ENCODE data around the gene MYO7B.

MYO7B gene

GRCh38 chr2:127627740-127628571 is 92.5 kb downstream of the MYO7B start:
- CTCF ChIA-PET: interaction anchor here (1.2 to 1.4 kb wide), 4 partner anchors 9 to 24 kb away, joined by 3 to 5 read pairs (median 4); no protein-coding TSS in a partner anchor
- TF ChIP-seq, protein P1, sequence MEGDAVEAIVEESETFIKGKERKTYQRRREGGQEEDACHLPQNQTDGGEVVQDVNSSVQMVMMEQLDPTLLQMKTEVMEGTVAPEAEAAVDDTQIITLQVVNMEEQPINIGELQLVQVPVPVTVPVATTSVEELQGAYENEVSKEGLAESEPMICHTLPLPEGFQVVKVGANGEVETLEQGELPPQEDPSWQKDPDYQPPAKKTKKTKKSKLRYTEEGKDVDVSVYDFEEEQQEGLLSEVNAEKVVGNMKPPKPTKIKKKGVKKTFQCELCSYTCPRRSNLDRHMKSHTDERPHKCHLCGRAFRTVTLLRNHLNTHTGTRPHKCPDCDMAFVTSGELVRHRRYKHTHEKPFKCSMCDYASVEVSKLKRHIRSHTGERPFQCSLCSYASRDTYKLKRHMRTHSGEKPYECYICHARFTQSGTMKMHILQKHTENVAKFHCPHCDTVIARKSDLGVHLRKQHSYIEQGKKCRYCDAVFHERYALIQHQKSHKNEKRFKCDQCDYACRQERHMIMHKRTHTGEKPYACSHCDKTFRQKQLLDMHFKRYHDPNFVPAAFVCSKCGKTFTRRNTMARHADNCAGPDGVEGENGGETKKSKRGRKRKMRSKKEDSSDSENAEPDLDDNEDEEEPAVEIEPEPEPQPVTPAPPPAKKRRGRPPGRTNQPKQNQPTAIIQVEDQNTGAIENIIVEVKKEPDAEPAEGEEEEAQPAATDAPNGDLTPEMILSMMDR (IDR thresholded peaks at IDR 0.05; ENCODE audit: control extremely low read depth, extremely low read depth, low read depth, missing control alignments): no peak
- POLR2A ChIA-PET: no interaction called here

DNA sequence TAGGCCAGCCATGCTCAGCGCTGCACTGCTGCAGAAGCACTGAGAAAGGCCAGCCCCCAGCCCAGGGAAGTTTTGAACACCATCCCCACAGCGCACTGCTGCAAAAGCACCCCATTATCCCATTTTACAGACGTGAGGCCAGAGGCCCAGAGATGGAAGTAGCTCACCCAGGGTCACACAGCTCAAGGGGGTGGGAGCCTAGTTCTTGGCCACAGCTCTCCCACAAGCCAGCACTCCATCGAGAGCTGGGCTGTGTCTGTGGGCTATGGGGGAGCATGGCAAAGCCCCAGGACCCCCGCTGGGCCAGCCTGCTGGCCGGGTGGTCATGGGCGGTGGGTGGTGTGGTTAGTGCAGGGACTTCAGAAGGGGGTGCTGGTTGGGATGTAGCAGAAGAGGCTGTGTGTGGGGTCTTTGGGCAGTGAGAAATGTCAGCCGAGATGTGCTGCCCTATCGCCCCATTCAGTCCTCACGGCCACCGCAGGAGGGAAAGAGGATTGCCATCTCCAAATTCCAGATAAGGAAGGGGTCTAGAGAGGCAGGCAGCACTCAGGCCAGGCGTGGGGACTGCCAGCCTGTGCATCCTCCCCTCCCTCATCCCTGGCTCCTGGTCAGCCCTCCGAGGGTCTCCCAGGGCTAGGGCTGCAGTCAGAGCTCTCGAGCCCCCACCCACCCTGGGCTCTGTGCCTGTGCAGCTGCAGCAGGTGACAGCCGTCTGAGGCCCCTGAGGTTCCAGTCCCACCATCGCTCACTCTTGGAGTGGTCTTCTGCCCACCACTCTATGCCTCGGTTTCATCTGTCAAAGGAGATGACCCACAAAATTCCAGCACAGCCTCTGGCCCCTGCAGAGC is 93.5 kb downstream of the MYO7B start:
- no peak for DNase-seq (ENCODE audit: extremely low spot score)
- POLR2A ChIA-PET: no interaction called here
- TF ChIP-seq, protein P1 (IDR thresholded peaks at IDR 0.05; ENCODE audit: control extremely low read depth, extremely low read depth, low read depth, missing control alignments): no peak
- CTCF ChIA-PET: interaction anchor here (1.3 to 1.6 kb wide), 4 partner anchors 8 to 37 kb away, joined by 4 to 5 read pairs (median 4); no protein-coding TSS in a partner anchor

More at GRCh38 chr2:127627740-127628571, 92.5 kb downstream of the MYO7B start:
- no peak for DNase-seq (ENCODE audit: extremely low spot score)

DNA sequence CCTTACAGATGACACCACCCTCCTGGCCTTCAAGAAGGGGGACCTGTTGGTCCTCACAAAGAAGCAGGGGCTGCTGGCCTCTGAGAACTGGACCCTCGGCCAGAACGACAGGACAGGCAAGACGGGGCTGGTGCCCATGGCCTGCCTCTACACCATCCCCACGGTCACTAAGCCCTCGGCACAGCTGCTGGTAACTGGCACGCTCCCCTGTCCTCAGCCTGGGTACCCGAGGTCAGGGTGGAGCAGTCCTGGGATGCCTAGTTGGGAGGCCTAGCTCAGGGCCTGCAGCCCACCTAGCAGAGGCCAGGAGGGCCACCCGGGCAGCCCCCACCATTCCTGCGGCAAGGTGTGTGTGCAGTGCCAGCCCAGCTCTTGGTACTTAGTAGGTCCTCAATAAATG is 94.2 kb downstream of the MYO7B start:
- no peak for DNase-seq (ENCODE audit: extremely low spot score)
- TF ChIP-seq, protein P1 (IDR thresholded peaks at IDR 0.05; ENCODE audit: control extremely low read depth, extremely low read depth, low read depth, missing control alignments): no peak
- CTCF ChIA-PET: interaction anchor here (1.6 kb wide), 1 partner anchor 38 kb away, joined by 4 read pairs; no protein-coding TSS in a partner anchor
- POLR2A ChIA-PET: no interaction called here

GRCh38 chr2:127630096-127630863 is 94.8 kb downstream of the MYO7B start:
- POLR2A ChIA-PET: no interaction called here
- TF ChIP-seq, protein P1 (IDR thresholded peaks at IDR 0.05; ENCODE audit: control extremely low read depth, extremely low read depth, low read depth, missing control alignments): no peak
- DNase-seq (ENCODE audit: extremely low spot score): no peak
- CTCF ChIA-PET: interaction anchor here (1.6 kb wide), 1 partner anchor 39 kb away, joined by 4 read pairs; no protein-coding TSS in a partner anchor

- TF ChIP-seq, protein P1 (IDR thresholded peaks at IDR 0.05; ENCODE audit: control extremely low read depth, extremely low read depth, low read depth, missing control alignments): no peak
- ChIA-PET CTCF (interaction anchor here (2.3 kb wide), 1 partner anchor 19 kb away, joined by 11 read pairs; no protein-coding TSS in a partner anchor), POLR2A (no interaction called here)
- no peak for DNase-seq (ENCODE audit: extremely low spot score)
Observed at GRCh38 chr2:127630864-127631540, 95.5 kb downstream of the MYO7B start.

All from GM10248 (cell line).